ENCODE measurements around the gene VCAM1.
A peak's percentile ranks its signal among the peaks of the same experiment; 100 is the strongest.

Gene VCAM1, protein sequence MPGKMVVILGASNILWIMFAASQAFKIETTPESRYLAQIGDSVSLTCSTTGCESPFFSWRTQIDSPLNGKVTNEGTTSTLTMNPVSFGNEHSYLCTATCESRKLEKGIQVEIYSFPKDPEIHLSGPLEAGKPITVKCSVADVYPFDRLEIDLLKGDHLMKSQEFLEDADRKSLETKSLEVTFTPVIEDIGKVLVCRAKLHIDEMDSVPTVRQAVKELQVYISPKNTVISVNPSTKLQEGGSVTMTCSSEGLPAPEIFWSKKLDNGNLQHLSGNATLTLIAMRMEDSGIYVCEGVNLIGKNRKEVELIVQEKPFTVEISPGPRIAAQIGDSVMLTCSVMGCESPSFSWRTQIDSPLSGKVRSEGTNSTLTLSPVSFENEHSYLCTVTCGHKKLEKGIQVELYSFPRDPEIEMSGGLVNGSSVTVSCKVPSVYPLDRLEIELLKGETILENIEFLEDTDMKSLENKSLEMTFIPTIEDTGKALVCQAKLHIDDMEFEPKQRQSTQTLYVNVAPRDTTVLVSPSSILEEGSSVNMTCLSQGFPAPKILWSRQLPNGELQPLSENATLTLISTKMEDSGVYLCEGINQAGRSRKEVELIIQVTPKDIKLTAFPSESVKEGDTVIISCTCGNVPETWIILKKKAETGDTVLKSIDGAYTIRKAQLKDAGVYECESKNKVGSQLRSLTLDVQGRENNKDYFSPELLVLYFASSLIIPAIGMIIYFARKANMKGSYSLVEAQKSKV

GRCh38 chr1:100719490-100719889 lies at the start of gene VCAM1:
Gene VCAM1 (plus strand): TSS chr1:100719742. CDS start chr1:100719861, 119 bp downstream.
- DNase-seq (ENCODE audit: low read depth in 2 of 2, low spot score in 1 of 2), result no peak

GRCh38 chr1:100670083-100670482 lies 49.5 kb upstream of the VCAM1 start:
- no peak for DNase-seq (ENCODE audit: low read depth in 2 of 2, low spot score in 1 of 2)

- DNase-seq (ENCODE audit: low read depth in 2 of 2, low spot score in 1 of 2), result no peak
These were observed 47.9 kb upstream of the VCAM1 start for GRCh38 chr1:100671601-100672000.

DNA sequence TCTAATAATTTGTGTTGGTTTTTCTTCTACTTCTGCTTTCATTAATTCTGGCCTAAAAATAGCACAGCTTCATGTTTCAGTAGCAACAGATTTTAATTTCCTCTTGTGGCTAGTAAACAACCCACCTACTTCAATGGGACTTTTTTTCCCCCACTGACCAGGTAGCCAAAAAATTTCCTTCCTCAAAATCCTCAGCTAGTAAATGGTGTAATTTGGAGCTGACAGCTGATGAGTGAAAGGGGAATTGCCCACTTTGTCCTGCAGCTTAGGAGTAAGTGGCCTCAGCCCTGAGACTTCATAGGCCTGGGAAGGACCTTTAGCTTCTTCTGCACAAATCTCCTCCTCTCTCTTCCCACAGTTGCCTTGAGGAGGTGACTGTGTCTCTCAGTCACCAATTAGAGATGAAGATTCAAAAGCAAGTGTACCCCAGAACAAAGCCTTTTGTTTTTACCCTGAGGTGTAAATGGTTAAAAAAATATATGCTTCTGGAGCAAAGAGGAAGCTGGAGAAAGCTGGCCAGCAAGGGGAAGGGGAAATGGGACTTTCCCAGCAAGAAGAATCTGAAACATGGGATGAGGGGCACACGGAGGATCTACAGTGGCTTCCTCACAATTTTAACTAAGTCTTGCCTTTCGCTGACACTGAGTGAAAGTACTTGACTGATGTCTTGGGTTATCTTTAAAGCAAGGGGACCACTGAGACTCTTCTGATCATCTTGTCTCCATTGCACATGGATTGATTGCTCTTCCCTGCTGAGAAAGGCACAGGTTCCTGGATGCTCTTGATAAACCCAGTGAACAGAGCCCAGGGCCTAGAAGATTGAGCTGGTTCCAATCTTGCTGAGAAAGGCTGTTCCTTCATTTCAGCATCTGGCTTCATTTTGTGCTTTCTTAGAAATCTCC lies 35.8 kb upstream of the VCAM1 start:
- DNase-seq (ENCODE audit: low read depth in 2 of 2, low spot score in 1 of 2), result no peak

- no peak for DNase-seq (ENCODE audit: low read depth in 2 of 2, low spot score in 1 of 2)
These were observed 19.8 kb upstream of the VCAM1 start for GRCh38 chr1:100699744-100700143.

DNA sequence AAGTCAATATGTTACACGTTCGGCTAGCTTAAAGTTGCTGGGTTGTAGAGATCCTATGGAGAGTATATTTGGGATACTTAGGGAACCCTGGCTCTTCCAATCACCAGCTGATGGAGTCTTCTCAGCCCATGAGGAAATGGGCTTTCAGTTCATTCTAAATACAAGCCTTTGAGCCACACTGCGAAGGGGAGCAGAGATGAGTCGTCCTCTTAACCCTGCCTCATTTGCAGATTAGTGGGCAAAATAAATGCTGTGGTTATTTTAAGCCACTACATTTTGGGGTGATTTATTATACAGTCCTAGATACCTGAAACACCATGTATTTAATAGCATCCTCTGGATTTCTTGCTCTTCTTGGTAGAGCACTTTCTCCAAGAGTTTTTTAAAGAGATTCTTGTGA lies 19.0 kb upstream of the VCAM1 start:
- no peak for DNase-seq (ENCODE audit: low read depth in 2 of 2, low spot score in 1 of 2)

- DNase-seq (ENCODE audit: low read depth in 2 of 2, low spot score in 1 of 2), result no peak
These were observed 16.5 kb upstream of the VCAM1 start for GRCh38 chr1:100703052-100703451.

DNA sequence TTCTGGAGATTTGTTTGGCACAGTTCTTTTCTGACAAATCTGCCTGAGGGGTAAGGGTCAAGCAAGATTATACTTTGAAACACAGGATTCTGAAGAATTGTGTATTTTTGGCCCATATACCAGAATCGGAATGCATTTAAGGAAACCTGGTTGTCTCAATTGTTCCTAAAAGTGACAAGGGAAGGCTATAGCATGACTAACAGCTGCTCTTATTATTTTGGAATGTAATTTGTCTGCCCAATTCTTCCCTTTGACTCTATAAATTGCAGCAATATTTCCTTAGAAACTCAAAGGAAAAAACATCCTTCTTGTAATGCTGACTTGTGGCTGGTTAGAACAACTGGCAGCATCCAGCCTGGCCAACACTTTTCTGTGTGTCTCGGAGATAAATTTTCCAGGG lies 15.8 kb upstream of the VCAM1 start:
- DNase-seq (ENCODE audit: low read depth in 2 of 2, low spot score in 1 of 2), result no peak

DNA sequence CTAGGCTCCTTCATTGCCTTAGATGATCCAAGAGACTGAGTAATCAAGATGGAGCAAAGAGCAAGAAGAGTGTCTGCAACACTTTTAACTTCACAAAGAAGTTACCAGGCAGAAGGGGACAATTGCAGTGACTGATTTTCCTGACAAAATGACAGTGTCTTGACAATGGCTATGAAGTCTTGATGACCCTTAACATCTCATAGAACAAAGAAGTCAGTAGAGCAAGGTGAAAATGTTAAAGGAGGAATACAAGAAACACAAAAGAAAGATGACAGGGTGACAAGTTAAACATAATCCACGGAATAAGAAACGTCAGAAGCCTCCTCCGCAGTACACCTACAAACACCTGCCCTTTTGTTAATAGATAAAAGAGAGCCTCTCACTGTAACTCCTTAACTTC lies 15.1 kb upstream of the VCAM1 start:
- DNase-seq (ENCODE audit: low read depth in 2 of 2, low spot score in 1 of 2), result no peak

- DNase-seq (ENCODE audit: low read depth in 2 of 2, low spot score in 1 of 2), result no peak
These were observed 13.2 kb upstream of the VCAM1 start for GRCh38 chr1:100706296-100706695.

DNA sequence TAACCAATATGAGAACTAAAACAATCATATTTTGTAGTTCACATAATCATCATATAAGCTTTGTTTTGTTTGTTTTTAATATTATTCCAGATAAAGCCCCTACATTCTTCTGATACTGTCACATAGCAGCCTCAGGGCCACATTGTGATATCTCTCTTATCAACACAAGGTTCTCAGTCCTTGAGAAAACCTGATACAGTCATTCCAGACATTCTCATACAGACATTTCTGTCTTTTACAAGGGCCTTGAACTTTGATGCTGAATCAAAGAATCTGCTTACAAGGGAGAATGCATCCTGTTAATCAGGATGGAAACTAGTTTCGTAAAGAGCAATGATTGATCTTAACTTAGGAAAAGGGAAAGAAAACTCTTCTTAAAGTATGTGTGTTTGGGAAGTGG lies 12.7 kb upstream of the VCAM1 start:
- DNase-seq (ENCODE audit: low read depth in 2 of 2, low spot score in 1 of 2), result no peak

GRCh38 chr1:100708476-100709062 lies 11.0 kb upstream of the VCAM1 start:
- DNase-seq (ENCODE audit: low read depth in 2 of 2, low spot score in 1 of 2), result no peak

GRCh38 chr1:100710906-100711682 lies 8.4 kb upstream of the VCAM1 start:
- no peak for DNase-seq (ENCODE audit: low read depth in 2 of 2, low spot score in 1 of 2)

DNA sequence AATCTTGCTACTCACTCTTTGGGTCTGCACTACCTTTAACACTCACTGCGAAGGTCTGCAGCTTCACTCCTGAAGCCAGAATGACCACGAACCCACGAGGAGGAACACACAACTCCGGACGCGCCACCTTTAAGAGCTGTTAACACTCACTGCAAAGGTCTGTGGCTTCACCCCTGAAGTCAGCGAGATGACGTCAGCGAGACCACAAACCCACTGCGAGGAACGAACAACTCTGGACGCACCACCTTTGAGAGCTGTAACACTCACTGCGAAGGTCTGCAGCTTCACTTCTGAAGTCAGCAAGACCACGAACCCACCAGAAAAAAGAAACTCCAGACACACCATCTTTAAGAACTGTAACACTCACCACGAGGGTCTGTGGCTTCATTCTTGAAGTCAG lies 6.5 kb upstream of the VCAM1 start:
- DNase-seq (ENCODE audit: low read depth in 2 of 2, low spot score in 1 of 2), result peak; percentile 22 to 72

DNA sequence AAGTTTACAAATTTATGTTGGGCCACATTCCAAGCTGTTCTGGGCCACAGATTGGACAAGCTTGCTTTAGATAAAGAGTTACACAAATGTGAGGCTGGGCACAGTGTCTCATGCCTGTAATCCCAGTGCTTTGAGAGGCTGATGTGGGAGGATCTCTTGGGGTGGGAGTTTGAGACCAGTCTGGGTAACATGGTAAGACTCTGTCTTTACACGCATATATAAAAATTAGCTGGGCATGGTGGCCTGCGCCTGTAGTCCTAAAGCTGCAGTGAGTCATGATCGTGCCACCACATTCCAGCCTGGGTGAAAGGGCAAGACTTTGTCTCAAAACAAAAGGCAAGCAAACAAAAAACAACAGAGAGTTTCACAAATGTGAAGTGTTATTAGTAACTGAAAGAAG lies 5.9 kb upstream of the VCAM1 start:
- DNase-seq (ENCODE audit: low read depth in 2 of 2, low spot score in 1 of 2), result no peak

GRCh38 chr1:100714599-100714998 lies 4.9 kb upstream of the VCAM1 start:
- DNase-seq (ENCODE audit: low read depth in 2 of 2, low spot score in 1 of 2), result no peak

- DNase-seq (ENCODE audit: low read depth in 2 of 2, low spot score in 1 of 2), result no peak
These were observed 2.3 kb upstream of the VCAM1 start for GRCh38 chr1:100717218-100717617.

DNA sequence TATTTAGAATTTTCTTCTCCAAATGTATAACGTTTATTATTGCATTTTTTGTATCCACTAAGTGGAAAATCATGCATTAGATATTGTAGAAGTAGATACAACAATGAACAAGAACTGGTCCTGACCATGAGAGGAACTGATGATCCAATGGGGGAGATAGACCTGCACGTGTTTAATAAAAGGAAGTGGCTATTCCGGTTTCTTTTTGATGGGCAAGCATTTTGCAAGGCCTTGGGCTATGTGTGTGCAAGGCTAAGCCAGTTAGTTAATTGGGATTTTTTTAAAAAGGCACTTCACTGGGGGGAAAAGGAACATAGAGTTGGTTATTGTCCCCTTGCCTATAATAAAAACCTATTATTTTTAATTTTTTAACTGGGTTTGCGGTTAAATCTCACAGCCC lies 961 bp upstream of the VCAM1 start:
- DNase-seq (ENCODE audit: low read depth in 2 of 2, low spot score in 1 of 2), result no peak

DNA sequence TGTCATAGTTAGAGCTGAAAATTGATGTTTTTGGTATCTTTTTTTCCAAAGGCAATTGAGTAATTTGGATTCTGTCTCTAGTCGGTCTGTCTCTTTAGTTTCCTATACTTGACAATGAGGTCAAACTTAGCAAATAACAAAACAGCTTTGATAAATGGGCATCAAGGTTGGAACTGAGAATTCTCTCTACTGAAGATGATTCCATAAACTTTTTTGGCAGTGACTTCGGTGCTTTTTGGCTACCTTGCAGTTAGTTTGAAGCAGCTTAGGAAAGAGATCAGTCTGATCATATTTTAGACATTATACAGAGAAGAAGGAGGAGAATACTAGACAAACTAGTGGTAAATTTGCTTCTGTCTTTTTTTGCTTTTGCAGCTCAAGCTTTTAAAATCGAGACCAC lies 559 bp downstream of the VCAM1 start:
- no peak for DNase-seq (ENCODE audit: low read depth in 2 of 2, low spot score in 1 of 2)

- DNase-seq (ENCODE audit: low read depth in 2 of 2, low spot score in 1 of 2), result no peak
These were observed 1.2 kb downstream of the VCAM1 start for GRCh38 chr1:100720751-100721150.
